IPS-18a (cell line): ENCODE data around the gene EBLN1.
A peak's percentile ranks its signal among the peaks of the same experiment; 100 is the strongest.

Source experiments
- H3K27ac ChIP-seq: one replicate; pipeline ENCODE4 v1.5.1; 2013; ENCODE audit warnings: low read length
- H3K27me3 ChIP-seq: one replicate; pipeline ENCODE4 v1.6.1; 2013; ENCODE audit warnings: mild to moderate bottlenecking, low read length; ENCODE audit not compliant: control insufficient read depth, insufficient read depth
- H3K36me3 ChIP-seq: one replicate; pipeline ENCODE4 v1.6.1; 2013; ENCODE audit warnings: low read depth, low read length; ENCODE audit not compliant: control insufficient read depth
- H3K4me1 ChIP-seq: one replicate; pipeline ENCODE4 v1.6.1; 2013; ENCODE audit warnings: low read depth, low read length; ENCODE audit not compliant: control insufficient read depth
- H3K4me3 ChIP-seq: one replicate; pipeline ENCODE4 v1.5.1; 2013; ENCODE audit warnings: low read length
- H3K9ac ChIP-seq: one replicate; pipeline ENCODE4 v1.6.1; 2013; ENCODE audit warnings: mild to moderate bottlenecking, low read length, moderate library complexity
- H3K9me3 ChIP-seq: one replicate; pipeline ENCODE4 v1.6.1; 2013; ENCODE audit warnings: low read depth, low read length; ENCODE audit not compliant: control insufficient read depth

Gene EBLN1

GRCh38 chr10:22246680-22247391 lies 29.0 kb upstream of the EBLN1 start:
- no peak overlapping the region for H3K27ac ChIP-seq

GRCh38 chr10:22245567-22245966 lies 27.8 kb upstream of the EBLN1 start:
- Histone ChIP-seq H3K27me3 (peaks cover 9% of the 10 kb centered on the region), H3K4me3 (no peak overlapping the region), H3K9me3 (no peaks in the 10 kb centered on the region), H3K36me3 (no peaks in the 10 kb centered on the region), H3K27ac (no peak overlapping the region), H3K9ac (no peak overlapping the region), H3K4me1 (no peaks in the 10 kb centered on the region)

More at GRCh38 chr10:22246680-22247391, 29.0 kb upstream of the EBLN1 start:
- Histone ChIP-seq H3K9ac (no peak overlapping the region), H3K4me1 (no peaks in the 10 kb centered on the region), H3K9me3 (no peaks in the 10 kb centered on the region), H3K4me3 (no peak overlapping the region), H3K36me3 (no peaks in the 10 kb centered on the region), H3K27me3 (peaks cover 22% of the 10 kb centered on the region)

GRCh38 chr10:22244855-22245254 lies 27.0 kb upstream of the EBLN1 start:
- no peak overlapping the region for H3K9ac ChIP-seq
- H3K27ac ChIP-seq: no peak overlapping the region
- no peaks in the 10 kb centered on the region for H3K9me3 ChIP-seq
- H3K4me1 ChIP-seq: no peaks in the 10 kb centered on the region
- H3K36me3 ChIP-seq: no peaks in the 10 kb centered on the region
- no peak overlapping the region for H3K4me3 ChIP-seq
- peaks cover 2% of the 10 kb centered on the region for H3K27me3 ChIP-seq

GRCh38 chr10:22244001-22244400 lies 26.2 kb upstream of the EBLN1 start:
- Histone ChIP-seq H3K4me3 (no peak overlapping the region), H3K36me3 (no peaks in the 10 kb centered on the region), H3K27ac (no peak overlapping the region), H3K9me3 (no peaks in the 10 kb centered on the region), H3K27me3 (no peaks in the 10 kb centered on the region), H3K9ac (no peak overlapping the region), H3K4me1 (no peaks in the 10 kb centered on the region)

GRCh38 chr10:22243321-22243720 lies 25.5 kb upstream of the EBLN1 start:
- no peak overlapping the region for H3K27ac ChIP-seq
- H3K9ac ChIP-seq: no peak overlapping the region
- H3K4me1 ChIP-seq: no peaks in the 10 kb centered on the region
- no peaks in the 10 kb centered on the region for H3K27me3 ChIP-seq
- no peak overlapping the region for H3K4me3 ChIP-seq
- no peaks in the 10 kb centered on the region for H3K36me3 ChIP-seq
- no peaks in the 10 kb centered on the region for H3K9me3 ChIP-seq

GRCh38 chr10:22231260-22231659 lies 13.4 kb upstream of the EBLN1 start:
- H3K27me3 ChIP-seq: peaks cover 17% of the 10 kb centered on the region
- peak overlapping the region; percentile 99 for H3K4me3 ChIP-seq
- no peaks in the 10 kb centered on the region for H3K9me3 ChIP-seq
- H3K9ac ChIP-seq: no peak overlapping the region
- no peaks in the 10 kb centered on the region for H3K4me1 ChIP-seq
- no peak overlapping the region for H3K27ac ChIP-seq
- no peaks in the 10 kb centered on the region for H3K36me3 ChIP-seq

- no peaks in the 10 kb centered on the region for H3K36me3 ChIP-seq
- no peaks in the 10 kb centered on the region for H3K9me3 ChIP-seq
- no peak overlapping the region for H3K27ac ChIP-seq
- no peaks in the 10 kb centered on the region for H3K4me1 ChIP-seq
- H3K27me3 ChIP-seq: peaks cover 17% of the 10 kb centered on the region
- H3K4me3 ChIP-seq: peak overlapping the region; percentile 99
- peak overlapping the region; percentile 64 for H3K9ac ChIP-seq
These were observed 12.5 kb upstream of the EBLN1 start for GRCh38 chr10:22230158-22230833.

GRCh38 chr10:22229802-22230157 lies 12.0 kb upstream of the EBLN1 start:
- Histone ChIP-seq H3K4me1 (no peaks in the 10 kb centered on the region), H3K4me3 (peak overlapping the region; percentile 99), H3K9ac (peak overlapping the region; percentile 64), H3K36me3 (no peaks in the 10 kb centered on the region), H3K9me3 (no peaks in the 10 kb centered on the region), H3K27me3 (peaks cover 17% of the 10 kb centered on the region), H3K27ac (no peak overlapping the region)

- Histone ChIP-seq H3K27me3 (peaks cover 17% of the 10 kb centered on the region), H3K9me3 (no peaks in the 10 kb centered on the region), H3K9ac (peak overlapping the region; percentile 64), H3K36me3 (no peaks in the 10 kb centered on the region), H3K4me1 (no peaks in the 10 kb centered on the region), H3K4me3 (peak overlapping the region; percentile 99), H3K27ac (no peak overlapping the region)
These were observed 11.4 kb upstream of the EBLN1 start for GRCh38 chr10:22228943-22229801.

GRCh38 chr10:22228167-22228938 lies 10.5 kb upstream of the EBLN1 start:
- H3K27me3 ChIP-seq: peaks cover 17% of the 10 kb centered on the region
- no peaks in the 10 kb centered on the region for H3K9me3 ChIP-seq
- H3K9ac ChIP-seq: peak overlapping the region; percentile 64
- H3K27ac ChIP-seq: no peak overlapping the region
- no peaks in the 10 kb centered on the region for H3K36me3 ChIP-seq
- peak overlapping the region; percentile 99 for H3K4me3 ChIP-seq
- H3K4me1 ChIP-seq: no peaks in the 10 kb centered on the region

GRCh38 chr10:22226599-22226998 lies 8.8 kb upstream of the EBLN1 start:
- H3K4me3 ChIP-seq: no peak overlapping the region
- no peaks in the 10 kb centered on the region for H3K4me1 ChIP-seq
- no peaks in the 10 kb centered on the region for H3K9me3 ChIP-seq
- no peaks in the 10 kb centered on the region for H3K36me3 ChIP-seq
- peaks cover 16% of the 10 kb centered on the region for H3K27me3 ChIP-seq
- no peak overlapping the region for H3K9ac ChIP-seq
- H3K27ac ChIP-seq: no peak overlapping the region
